K562 (cell line): ENCODE measurements around the gene GNL3. TPM values are rescaled to one million over a fixed set of nuclear protein-coding genes. Genes with fewer than 3 reads are reported as not detected.

ENCODE experiments used
- BCLAF1 ChIP-seq, 2 experiments: fragments of 450-650 bp in 1 of 2; IDR thresholded peaks; 2 replicates each; pipeline ENCODE4 v1.6.1; 2011 to 2017; ENCODE audit warnings: low read depth in 2 of 2, antibody characterized with exemption in 1 of 2, borderline replicate concordance in 1 of 2, low read length in 1 of 2, mild to moderate bottlenecking in 1 of 2, mixed read lengths in 1 of 2; ENCODE audit not compliant: control insufficient read depth in 1 of 2
- DDX20 ChIP-seq: fragments of 450-650 bp; IDR thresholded peaks from 2 replicates; pipeline ENCODE4 v1.6.1; 2016; ENCODE audit warnings: missing genetic modification characterization, low read depth, mild to moderate bottlenecking, missing compliant biosample characterization, moderate library complexity
- KAT7 ChIP-seq: sonication (generic); formaldehyde crosslinking; IDR thresholded peaks from 2 replicates; pipeline ENCODE4 v1.8.0; 2022; ENCODE audit warnings: missing genetic modification reagents, mild to moderate bottlenecking, borderline replicate concordance
- KLF13 ChIP-seq: fragments of 450-650 bp; IDR thresholded peaks from 2 replicates; pipeline ENCODE4 v1.6.1; 2016; ENCODE audit warnings: missing genetic modification characterization, low read depth, mild to moderate bottlenecking, missing compliant biosample characterization, moderate library complexity, borderline replicate concordance
- MAFF ChIP-seq: IDR thresholded peaks from 2 replicates; pipeline ENCODE4 v1.6.1; 2012; ENCODE audit warnings: low read length, improper control_type of control experiment
- MGA ChIP-seq: fragments of 450-650 bp; IDR thresholded peaks from 2 replicates; pipeline ENCODE4 v1.6.1; 2016; ENCODE audit warnings: mild to moderate bottlenecking, moderate library complexity
- PATZ1 ChIP-seq: fragments of 250-450 bp; sonication (Bioruptor Pico); IDR thresholded peaks from 2 replicates; pipeline ENCODE4 v1.5.0; 2020; ENCODE audit warnings: mild to moderate bottlenecking, borderline replicate concordance
- ZNF431 ChIP-seq: sonication (generic); formaldehyde crosslinking; IDR thresholded peaks from 2 replicates; pipeline ENCODE4 v1.8.0; 2022; ENCODE audit warnings: mild to moderate bottlenecking, missing genetic modification reagents
- polyA plus RNA-seq, 8 experiments: library from polyadenylated mRNA; depleted of rRNA in 4 of 8; stranded (reverse) in 5 of 8; unstranded in 3 of 8; fragments of >200 nt; fragmentation: Nextera tagmentation in 2 of 8; fragmentation: Illumina TruSeq in 1 of 8; extraction: Ambion mirVana in 2 of 8; extraction: Trizol in 1 of 8; gene quantifications; 2 replicates each; pipeline versions ENCODE4 v1.2.1 to v1.2.3, GENCODE V29; 2011 to 2014; ENCODE audit warnings: inconsistent platforms in 1 of 8, missing spikeins in 1 of 8
- total RNA-seq, 7 experiments: library from RNA; depleted of rRNA in 6 of 7; stranded (reverse); fragments of >200 nt in 6 of 7; fragmentation: Illumina TruSeq in 2 of 7; extraction: Trizol in 2 of 7; gene quantifications; 2 replicates each; pipeline versions ENCODE4 v1.2.1 to v1.2.3, GENCODE V29; 2011 to 2021; ENCODE audit warnings: low replicate concordance in 1 of 7

The GNL3 gene
- total and polyA plus RNA-seq, 9 of the 15 experiments (the other 6 are each of a cell fraction or from before 2014, with no cell fraction given), result 132 to 313 (median 220) TPM

- no peak for TF ChIP-seq KLF13 (tag)
- TF ChIP-seq PATZ1 (CRISPR knock-in tag), result no peak
- no peak for TF ChIP-seq MGA
- TF ChIP-seq DDX20, result no peak
- peak; percentile 81; the same call in 1 of the 2 replicates for TF ChIP-seq KAT7 (CRISPR knock-in tag)
- 0 out of 2 replicates have a peak, but pooled peaks have one; percentile 15 for TF ChIP-seq ZNF431 (CRISPR knock-in tag)
- TF ChIP-seq MAFF, result no peak
- TF ChIP-seq BCLAF1 (IDR thresholded peaks at IDR 0.05; ENCODE audit: borderline replicate concordance in 1 of 2, control insufficient read depth in 1 of 2, low read depth in 2 of 2, low read length in 1 of 2), result no peak
Observed at GRCh38 chr3:52705688-52706686, 20.2 kb downstream of the GNL3 start, which contains the start of the genes GLT8D1 and SPCS1 (continued).
